Motor neuron (in vitro differentiated cells): Measurements from ENCODE around the gene PCDHA6. TPM values are rescaled to one million over a fixed set of nuclear protein-coding genes. Genes with fewer than 3 reads are reported as not detected.
"Not testable (repeated sequence)": the region's sequence is repeated elsewhere in the genome, so short reads cannot be mapped to it uniquely, and the experiment has no call there.

Experiments used
- ATAC-seq, 8 experiments: fragments of 200-7000 bp; cut with Tn5 transposase; replicated peaks in 6 of 8; 2 replicates each; pipeline ENCODE4 v1.8.0; 2021; ENCODE audit warnings: mild to moderate bottlenecking in 8 of 8, moderate library complexity in 8 of 8
- H3K27ac ChIP-seq, 2 donors: fragments of 250-450 bp; sonication (Bioruptor Pico); 2 replicates each; pipeline ENCODE4 v1.9.0; 2021; ENCODE audit warnings: antibody characterized with exemption in 2 of 2, mild to moderate bottlenecking in 2 of 2, moderate library complexity in 1 of 2
- H3K4me1 ChIP-seq, 2 donors: fragments of 250-450 bp; sonication (Bioruptor Pico); replicated peaks in 1 of 2; 2 replicates each; pipeline ENCODE4 v1.6.1; 2021; ENCODE audit warnings: antibody characterized with exemption in 2 of 2, mild to moderate bottlenecking in 2 of 2, moderate library complexity in 1 of 2
- H3K4me3 ChIP-seq, 5 donors: fragments of 250-450 bp; sonication (Bioruptor Pico); 2 replicates each; pipeline ENCODE4 v1.9.0; 2021; ENCODE audit warnings: antibody characterized with exemption in 5 of 5, mild to moderate bottlenecking in 5 of 5, moderate library complexity in 4 of 5
- WGBS, 10 experiments: fragments of 450-650 bp; shearing (Covaris generic); methylation state at CpG; one replicate each; pipeline ENCODE4 v1.0.0; 2022; 5-methylcytosine and 5-hydroxymethylcytosine counted together
- in situ Hi-C, 9 experiments: fragments of 400-800 bp; cut with MboI; loops; one replicate each; pipeline ENCODE4 v1.15.0; 2021; ENCODE audit warnings: low sequenced_read_pairs in 9 of 9, low pct_unique_long_range_greater_than_20kb in 2 of 9; ENCODE audit not compliant: unreplicated experiment in 9 of 9
- total RNA-seq, 8 experiments: library from RNA; unstranded; fragments of 300-600 nt; gene quantifications; 2 replicates each; pipeline versions ENCODE4 v1.2.3 to v1.2.4, GENCODE V29; 2022

PCDHA6 gene
- total RNA-seq, 8 experiments from 2014 or later: 0.15 to 24.3 (median 2.0) TPM

- H3K27ac ChIP-seq: no peak overlapping the region
- peak overlapping the region in 1 of 5 donors; percentile 1 for H3K4me3 ChIP-seq
- no peaks in the 10 kb centered on the region for H3K4me1 ChIP-seq
- peak in 1 of 8 experiments; percentile 24 for ATAC-seq
- 0 to 96% (median 93%) methylated on average over 1 to 5 of the region's 18 CpGs; no CpG with 5 or more reads in 6 of the 10 experiments for WGBS, 10 experiments
- in situ Hi-C loops: no loop called here
These were observed 590 bp downstream of the PCDHA6 start for GRCh38 chr5:140828362-140828737.

GRCh38 chr5:140829511-140830501 lies 2.0 kb downstream of the PCDHA6 start:
- in situ Hi-C loops, H3K27ac ChIP-seq, H3K4me1 ChIP-seq, H3K4me3 ChIP-seq, ATAC-seq: not testable (repeated sequence)
- WGBS, 10 experiments: 30 to 99% (median 77%) methylated on average over 1 to 55 of the region's 106 CpGs; no CpG with 5 or more reads in 1 of the 10 experiments

GRCh38 chr5:140833993-140834392 lies 6.2 kb downstream of the PCDHA6 start, which contains the start of gene PCDHA7:
Gene PCDHA7, plus strand, starts transcription at chr5:140834269. Its CDS starts 115 bp downstream, at chr5:140834384.
- no peak for ATAC-seq
- 8 to 100% (median 70%) methylated on average over 1 to 8 of the region's 8 CpGs for whole genome bisulfite sequencing, 10 experiments

DNA sequence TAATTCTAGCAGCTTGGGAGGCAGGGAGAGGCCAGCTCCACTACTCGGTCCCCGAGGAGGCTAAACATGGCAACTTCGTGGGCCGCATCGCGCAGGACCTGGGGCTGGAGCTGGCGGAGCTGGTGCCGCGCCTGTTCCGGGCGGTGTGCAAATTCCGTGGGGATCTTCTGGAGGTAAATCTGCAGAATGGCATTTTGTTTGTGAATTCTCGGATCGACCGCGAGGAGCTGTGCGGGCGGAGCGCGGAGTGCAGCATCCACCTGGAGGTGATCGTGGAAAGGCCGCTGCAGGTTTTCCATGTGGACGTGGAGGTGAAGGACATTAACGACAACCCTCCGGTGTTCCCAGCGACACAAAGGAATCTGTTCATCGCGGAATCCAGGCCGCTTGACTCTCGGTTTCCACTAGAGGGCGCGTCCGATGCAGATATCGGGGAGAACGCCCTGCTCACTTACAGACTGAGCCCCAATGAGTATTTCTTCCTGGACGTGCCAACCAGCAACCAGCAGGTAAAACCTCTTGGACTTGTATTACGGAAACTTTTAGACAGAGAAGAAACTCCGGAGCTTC lies 6.8 kb downstream of the PCDHA6 start:
- in situ Hi-C loops, H3K27ac ChIP-seq, H3K4me3 ChIP-seq, H3K4me1 ChIP-seq, ATAC-seq: not testable (repeated sequence)
- WGBS, 10 experiments: 29 to 100% (median 88%) methylated on average over 1 to 10 of the region's 38 CpGs; no CpG with 5 or more reads in 6 of the 10 experiments

More at GRCh38 chr5:140833993-140834392, 6.2 kb downstream of the PCDHA6 start, which contains the start of gene PCDHA7:
- Histone ChIP-seq H3K4me1 (no peaks in the 10 kb centered on the region), H3K4me3 (no peak within 1 kb of the TSS), H3K27ac (no peak within 1 kb of the TSS)
- in situ Hi-C loops: no loop called here

DNA sequence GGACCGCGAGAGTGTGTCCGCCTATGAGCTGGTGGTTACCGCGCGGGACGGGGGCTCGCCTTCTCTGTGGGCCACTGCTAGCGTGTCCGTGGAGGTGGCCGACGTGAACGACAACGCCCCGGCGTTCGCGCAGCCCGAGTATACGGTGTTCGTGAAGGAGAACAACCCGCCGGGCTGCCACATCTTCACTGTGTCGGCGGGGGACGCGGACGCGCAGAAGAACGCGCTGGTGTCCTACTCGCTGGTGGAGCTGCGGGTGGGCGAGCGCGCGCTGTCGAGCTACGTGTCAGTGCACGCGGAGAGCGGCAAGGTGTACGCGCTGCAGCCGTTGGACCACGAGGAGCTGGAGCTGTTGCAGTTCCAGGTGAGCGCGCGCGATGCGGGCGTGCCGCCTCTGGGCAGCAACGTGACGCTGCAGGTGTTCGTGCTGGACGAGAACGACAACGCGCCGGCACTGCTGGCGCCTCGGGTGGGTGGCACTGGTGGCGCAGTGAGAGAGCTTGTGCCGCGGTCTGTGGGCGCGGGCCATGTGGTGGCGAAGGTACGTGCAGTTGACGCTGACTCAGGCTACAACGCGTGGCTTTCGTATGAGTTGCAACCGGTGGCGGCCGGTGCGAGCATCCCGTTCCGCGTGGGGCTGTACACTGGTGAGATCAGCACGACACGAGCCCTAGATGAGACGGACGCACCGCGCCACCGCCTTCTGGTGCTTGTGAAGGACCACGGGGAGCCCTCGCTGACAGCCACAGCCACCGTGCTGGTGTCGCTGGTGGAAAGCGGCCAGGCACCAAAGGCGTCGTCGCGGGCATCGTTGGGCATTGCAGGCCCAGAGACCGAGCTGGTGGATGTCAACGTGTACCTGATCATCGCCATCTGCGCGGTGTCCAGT lies 8.1 kb downstream of the PCDHA6 start:
- Histone ChIP-seq H3K4me3 (no peak overlapping the region), H3K27ac (no peak overlapping the region), H3K4me1 (no peaks in the 10 kb centered on the region)
- no peak for ATAC-seq
- 40 to 100% (median 95%) methylated on average over 3 to 39 of the region's 103 CpGs; no CpG with 5 or more reads in 1 of the 10 experiments for WGBS, 10 experiments
- in situ Hi-C loops: no loop called here

DNA sequence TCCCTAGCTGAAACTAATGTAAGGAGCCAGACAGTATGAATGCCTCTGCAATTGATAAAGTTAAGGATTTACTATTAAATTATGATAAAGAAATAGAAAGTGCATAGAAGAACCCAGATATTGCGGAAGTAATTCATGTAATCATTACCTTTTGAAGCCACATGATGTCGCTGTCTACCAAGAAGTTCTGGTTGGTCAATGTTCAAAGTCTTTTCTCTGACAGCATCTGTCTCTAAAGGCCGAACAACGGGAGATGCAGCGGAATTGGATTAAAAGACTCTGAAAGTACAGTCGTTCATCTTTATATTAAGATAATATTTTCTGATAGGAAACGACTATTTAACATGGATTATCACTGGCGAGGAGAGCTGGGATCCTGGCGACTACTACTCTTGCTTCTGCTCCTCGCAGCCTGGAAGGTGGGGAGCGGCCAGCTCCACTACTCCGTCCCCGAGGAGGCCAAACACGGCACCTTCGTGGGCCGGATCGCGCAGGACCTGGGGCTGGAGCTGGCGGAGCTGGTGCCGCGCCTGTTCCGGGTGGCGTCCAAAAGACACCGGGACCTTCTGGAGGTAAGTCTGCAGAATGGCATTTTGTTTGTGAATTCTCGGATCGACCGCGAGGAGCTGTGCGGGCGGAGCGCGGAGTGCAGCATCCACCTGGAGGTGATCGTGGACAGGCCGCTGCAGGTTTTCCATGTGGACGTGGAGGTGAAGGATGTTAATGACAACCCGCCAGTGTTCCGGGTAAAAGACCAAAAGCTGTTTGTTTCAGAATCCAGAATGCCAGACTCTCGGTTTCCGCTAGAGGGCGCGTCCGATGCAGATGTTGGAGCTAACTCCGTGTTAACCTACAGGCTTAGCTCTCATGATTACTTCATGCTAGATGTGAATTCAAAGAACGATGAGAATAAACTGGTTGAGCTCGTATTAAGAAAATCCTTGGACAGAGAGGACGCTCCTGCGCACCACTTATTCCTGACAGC lies 13.5 kb downstream of the PCDHA6 start, which contains the start of gene PCDHA8:
Gene PCDHA8 (plus strand): TSS at position 210 of the 985 bp plus-strand sequence. CDS start 135 bp downstream, at position 345.
- no peak for ATAC-seq
- H3K4me3 ChIP-seq: no peak within 1 kb of the TSS

GRCh38 chr5:140842798-140843733 lies 15.3 kb downstream of the PCDHA6 start:
- in situ Hi-C loops: no loop called here
- WGBS, 10 experiments: 20 to 96% (median 85%) methylated on average over 1 to 15 of the region's 87 CpGs; no CpG with 5 or more reads in 3 of the 10 experiments
- Histone ChIP-seq H3K4me3 (no peak overlapping the region), H3K4me1 (no peaks in the 10 kb centered on the region), H3K27ac (no peak overlapping the region)
- no peak for ATAC-seq

More for the DNA sequence above, 13.5 kb downstream of the PCDHA6 start, which contains the start of gene PCDHA8:
- WGBS, 10 experiments: 7 to 92% (median 77%) methylated on average over 2 to 15 of the region's 47 CpGs
- no peaks in the 10 kb centered on the region for H3K4me1 ChIP-seq
- in situ Hi-C loops: no loop called here
- H3K27ac ChIP-seq: no peak within 1 kb of the TSS

DNA sequence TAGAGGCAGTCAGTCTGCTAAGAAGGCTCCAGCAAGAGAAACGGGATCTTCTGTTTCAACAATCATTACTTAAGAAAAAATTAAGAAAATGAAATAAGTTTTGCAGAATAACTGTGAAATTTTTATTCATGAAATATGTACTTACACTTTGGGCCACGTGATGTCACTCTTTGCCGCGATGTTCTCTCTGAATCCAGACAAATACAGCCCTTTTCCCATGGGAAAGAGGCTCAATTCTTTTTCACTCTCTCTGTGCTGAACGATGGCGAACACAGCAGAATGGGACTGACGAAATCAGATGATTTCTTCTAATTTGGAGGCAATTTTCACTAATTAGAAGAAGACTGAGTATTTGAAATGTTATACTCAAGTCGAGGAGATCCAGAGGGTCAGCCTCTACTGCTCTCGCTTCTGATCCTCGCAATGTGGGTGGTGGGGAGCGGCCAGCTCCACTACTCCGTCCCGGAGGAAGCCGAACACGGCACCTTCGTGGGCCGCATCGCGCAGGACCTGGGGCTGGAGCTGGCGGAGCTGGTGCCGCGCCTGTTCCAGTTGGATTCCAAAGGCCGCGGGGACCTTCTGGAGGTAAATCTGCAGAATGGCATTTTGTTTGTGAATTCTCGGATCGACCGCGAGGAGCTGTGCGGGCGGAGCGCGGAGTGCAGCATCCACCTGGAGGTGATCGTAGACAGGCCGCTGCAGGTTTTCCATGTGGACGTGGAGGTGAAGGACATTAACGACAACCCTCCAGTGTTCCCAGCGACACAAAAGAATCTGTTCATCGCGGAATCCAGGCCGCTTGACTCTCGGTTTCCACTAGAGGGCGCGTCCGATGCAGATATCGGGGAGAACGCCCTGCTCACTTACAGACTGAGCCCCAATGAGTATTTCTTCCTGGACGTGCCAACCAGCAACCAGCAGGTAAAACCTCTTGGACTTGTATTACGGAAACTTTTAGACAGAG lies 20.7 kb downstream of the PCDHA6 start, which contains the start of gene PCDHA9:
Gene PCDHA9 (plus strand): TSS at position 244 of the 964 bp plus-strand sequence. CDS start 114 bp downstream, at position 358.
- H3K4me1 ChIP-seq, H3K4me3 ChIP-seq, H3K27ac ChIP-seq, in situ Hi-C loops: not testable (repeated sequence)
- 3 to 96% (median 74%) methylated on average over 4 to 17 of the region's 48 CpGs; no CpG with 5 or more reads in 1 of the 10 experiments for WGBS, 10 experiments
- ATAC-seq: peak in 1 of 8 experiments; percentile 41

DNA sequence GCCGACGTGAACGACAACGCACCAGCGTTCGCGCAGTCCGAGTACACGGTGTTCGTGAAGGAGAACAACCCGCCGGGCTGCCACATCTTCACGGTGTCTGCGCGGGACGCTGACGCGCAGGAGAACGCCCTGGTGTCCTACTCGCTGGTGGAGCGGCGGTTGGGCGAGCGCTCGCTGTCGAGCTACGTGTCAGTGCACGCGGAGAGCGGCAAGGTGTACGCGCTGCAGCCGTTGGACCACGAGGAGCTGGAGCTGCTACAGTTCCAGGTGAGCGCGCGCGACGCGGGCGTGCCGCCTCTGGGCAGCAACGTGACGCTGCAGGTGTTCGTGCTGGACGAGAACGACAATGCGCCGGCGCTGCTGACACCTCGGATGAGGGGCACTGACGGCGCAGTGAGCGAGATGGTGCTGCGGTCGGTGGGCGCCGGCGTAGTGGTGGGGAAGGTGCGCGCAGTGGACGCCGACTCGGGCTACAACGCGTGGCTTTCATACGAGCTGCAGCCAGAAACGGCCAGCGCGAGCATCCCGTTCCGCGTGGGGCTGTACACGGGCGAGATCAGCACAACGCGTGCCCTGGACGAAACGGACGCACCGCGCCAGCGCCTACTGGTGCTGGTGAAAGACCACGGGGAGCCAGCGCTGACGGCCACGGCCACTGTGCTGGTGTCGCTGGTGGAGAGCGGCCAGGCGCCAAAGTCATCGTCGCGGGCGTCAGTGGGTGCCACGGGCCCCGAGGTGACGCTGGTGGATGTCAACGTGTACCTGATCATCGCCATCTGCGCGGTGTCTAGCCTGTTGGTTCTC lies 22.3 kb downstream of the PCDHA6 start:
- in situ Hi-C loops: loop anchor here in 1 of 9 experiments (25.0 kb wide), 1 partner anchor 187 kb away; no protein-coding TSS in a partner anchor
- H3K4me3 ChIP-seq, H3K27ac ChIP-seq, ATAC-seq, H3K4me1 ChIP-seq: not testable (repeated sequence)
- 75 to 99% (median 90%) methylated on average over 1 to 32 of the region's 101 CpGs; no CpG with 5 or more reads in 3 of the 10 experiments for WGBS, 10 experiments
